CD14-positive monocyte (primary cell): Measurements from ENCODE around the gene PRKD3. TPM values are rescaled to one million over a fixed set of nuclear protein-coding genes. Genes with fewer than 3 reads are reported as not detected.
A peak's percentile ranks its signal among the peaks of the same experiment; 100 is the strongest.

Source experiments
- DNase-seq, 3 donors: peaks; one replicate each; pipeline ENCODE4 v3.0.0-alpha.2; 2011 to 2022
- H2AFZ ChIP-seq: 2 replicates; pipeline ENCODE4 v1.6.0; 2012; ENCODE audit warnings: mild to moderate bottlenecking, low read depth, low read length, inconsistent platforms; ENCODE audit not compliant: insufficient read depth, poor library complexity, severe bottlenecking
- H3K27ac ChIP-seq, 2 donors: 1 replicate in 1 of 2; 2 replicates in 1 of 2; pipeline ENCODE4 v1.5.1; 2012 to 2013; ENCODE audit warnings: low read length in 2 of 2, control low read depth in 1 of 2, inconsistent platforms in 1 of 2, low read depth in 1 of 2, mild to moderate bottlenecking in 1 of 2
- H3K27me3 ChIP-seq, 2 donors: one replicate each; pipeline versions ENCODE4 v1.6.0 to v1.6.1; 2011 to 2013; ENCODE audit warnings: low read length in 2 of 2; ENCODE audit not compliant: control insufficient read depth in 2 of 2, insufficient read depth in 2 of 2
- H3K36me3 ChIP-seq, 2 donors: replicated peaks in 1 of 2; 1 replicate in 1 of 2; 2 replicates in 1 of 2; pipeline versions ENCODE4 v1.5.1 to v1.6.1; 2012 to 2013; ENCODE audit warnings: low read length in 2 of 2, control low read depth in 1 of 2, inconsistent platforms in 1 of 2, mild to moderate bottlenecking in 1 of 2; ENCODE audit not compliant: insufficient read depth in 2 of 2, control insufficient read depth in 1 of 2
- H3K4me1 ChIP-seq, 2 donors: 1 replicate in 1 of 2; 2 replicates in 1 of 2; pipeline versions ENCODE4 v1.5.1 to v1.6.1; 2012 to 2013; ENCODE audit warnings: low read length in 2 of 2, control low read depth in 1 of 2, inconsistent platforms in 1 of 2, mild to moderate bottlenecking in 1 of 2, moderate library complexity in 1 of 2; ENCODE audit not compliant: insufficient read depth in 2 of 2, control insufficient read depth in 1 of 2
- H3K4me2 ChIP-seq: replicated peaks from 2 replicates; pipeline ENCODE3; 2012; ENCODE audit warnings: low read length, moderate library complexity, mild to moderate bottlenecking; ENCODE audit not compliant: poor library complexity, severe bottlenecking; ENCODE audit errors: extremely low read depth
- H3K4me3 ChIP-seq, 3 experiments: fragments of 200-600 bp in 1 of 3; sonication (generic) in 1 of 3; replicated peaks in 1 of 3; 1 replicate in 2 of 3; 2 replicates in 1 of 3; pipeline ENCODE4 v1.5.1; 2011 to 2013; ENCODE audit warnings: low read length in 3 of 3, mild to moderate bottlenecking in 3 of 3, control low read depth in 2 of 3, low read depth in 2 of 3, inconsistent platforms in 1 of 3, moderate library complexity in 1 of 3
- H3K79me2 ChIP-seq: 2 replicates; pipeline ENCODE4 v1.6.0; 2012; ENCODE audit warnings: mild to moderate bottlenecking, control low read depth, inconsistent platforms, low read length, moderate library complexity; ENCODE audit not compliant: insufficient read depth
- H3K9ac ChIP-seq: 2 replicates; pipeline ENCODE4 v1.6.0; 2017; ENCODE audit warnings: low read length, mild to moderate bottlenecking; ENCODE audit not compliant: insufficient read depth, poor library complexity, severe bottlenecking
- H3K9me3 ChIP-seq, 2 donors: replicated peaks in 1 of 2; 1 replicate in 1 of 2; 2 replicates in 1 of 2; pipeline versions ENCODE4 v1.5.1 to v1.6.1; 2012 to 2013; ENCODE audit warnings: low read length in 2 of 2, control low read depth in 1 of 2; ENCODE audit not compliant: control insufficient read depth in 1 of 2, insufficient read depth in 1 of 2
- H4K20me1 ChIP-seq: 2 replicates; pipeline ENCODE4 v1.6.0; 2012; ENCODE audit warnings: mild to moderate bottlenecking, low read length, control low read depth, moderate library complexity; ENCODE audit not compliant: insufficient read depth
- H3K27ac Mint-ChIP-seq, 7 donors: one replicate each; pipeline ENCODE4 v1.8.0; 2020; ENCODE audit warnings: mild to moderate bottlenecking in 7 of 7, mixed read lengths in 7 of 7, moderate library complexity in 6 of 7, inconsistent platforms in 2 of 7
- H3K27me3 Mint-ChIP-seq, 3 donors: one replicate each; pipeline ENCODE4 v1.8.0; 2021 to 2022; ENCODE audit warnings: low read depth in 3 of 3, mild to moderate bottlenecking in 3 of 3, mixed read lengths in 3 of 3, moderate library complexity in 3 of 3, inconsistent platforms in 1 of 3
- H3K36me3 Mint-ChIP-seq, 2 donors: one replicate each; pipeline ENCODE4 v1.8.0; 2020; ENCODE audit warnings: mixed read lengths in 2 of 2, inconsistent platforms in 1 of 2, mild to moderate bottlenecking in 1 of 2
- H3K4me1 Mint-ChIP-seq: one replicate; pipeline ENCODE4 v1.8.0; 2020; ENCODE audit warnings: mild to moderate bottlenecking, mixed read lengths
- H3K4me3 Mint-ChIP-seq, 2 donors: one replicate each; pipeline ENCODE4 v1.8.0; 2020; ENCODE audit warnings: mild to moderate bottlenecking in 2 of 2, mixed read lengths in 2 of 2, moderate library complexity in 1 of 2
- H3K9me3 Mint-ChIP-seq, 7 donors: one replicate each; pipeline ENCODE4 v1.8.0; 2020 to 2022; ENCODE audit warnings: mixed read lengths in 7 of 7, mild to moderate bottlenecking in 6 of 7, moderate library complexity in 6 of 7, inconsistent platforms in 2 of 7
- WGBS: methylation state at CpG from one replicate; pipeline ENCODE4 v1.1.5; 2013; ENCODE audit warnings: missing lambda C conversion rate; ENCODE audit not compliant: insufficient coverage; 5-methylcytosine and 5-hydroxymethylcytosine counted together
- intact Hi-C, 2 donors: fragments of 100-400 bp; cut with micrococcal nuclease; formaldehyde crosslinking; loops; one replicate each; pipeline versions ENCODE4 v1.15.0 to v1.15.1; 2023
- polyA plus RNA-seq, 3 donors: library from polyadenylated mRNA; depleted of rRNA in 1 of 3; unstranded in 2 of 3; stranded (reverse) in 1 of 3; fragments of 300-500 nt in 2 of 3; fragments of >200 nt in 1 of 3; fragmentation: Illumina TruSeq in 2 of 3; gene quantifications; 1 replicate in 2 of 3; 2 replicates in 1 of 3; pipeline ENCODE4 v1.2.3, GENCODE V29; 2012 to 2021
- TF ChIP-seq, protein P1 (sequence below): fragments of 200-600 bp; IDR thresholded peaks from one replicate; pipeline ENCODE4 v1.8.0; 2022; ENCODE audit warnings: antibody characterized with exemption, mild to moderate bottlenecking

PRKD3 gene
- polyA plus RNA-seq, 3 donors = 14.2 to 17.5 (median 16.9) TPM

DNA sequence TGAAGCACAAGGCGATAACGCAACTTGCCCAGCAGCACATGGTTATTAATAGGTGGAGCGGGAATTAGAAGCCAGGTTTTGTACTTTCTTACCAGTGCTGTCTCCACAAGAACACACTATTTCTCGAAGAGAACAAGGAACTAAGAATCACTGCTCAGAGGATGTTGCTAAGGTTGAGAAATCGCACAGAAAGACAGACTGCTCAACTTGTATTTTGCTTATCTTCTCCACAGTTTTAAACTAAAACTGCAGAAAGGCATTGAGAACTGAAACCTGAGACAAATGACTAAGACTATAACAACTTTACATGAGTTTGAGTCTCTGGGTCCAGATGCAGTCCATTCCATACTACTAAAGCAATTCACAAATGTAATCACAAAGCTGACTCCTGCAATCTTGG, 6.2 kb downstream of the PRKD3 start:
- H3K79me2 ChIP-seq = peaks cover 93% of the 10 kb centered on the region
- H3K4me3 Mint-ChIP-seq = peak overlapping the region; percentile 17 to 70
- H3K36me3 Mint-ChIP-seq = peaks cover 12 to 15% of the 10 kb centered on the region in 2 donors
- peak overlapping the region; percentile 40 to 80 (median 71) for H3K27ac Mint-ChIP-seq
- peaks cover 19% of the 10 kb centered on the region for H4K20me1 ChIP-seq
- H3K9me3 ChIP-seq = no peaks in the 10 kb centered on the region
- peak; percentile 34 to 60 (median 35) for DNase-seq
- WGBS = no CpG with 5 or more reads among the region's 5 CpGs
- intact Hi-C loops = no loop called here
- H3K4me1 ChIP-seq = peaks cover 32 to 53% of the 10 kb centered on the region in 2 donors
- peak overlapping the region; percentile 36 for H3K4me2 ChIP-seq
- H3K9ac ChIP-seq = peak overlapping the region; percentile 13
- no peaks in the 10 kb centered on the region for H3K27me3 Mint-ChIP-seq
- H2AFZ ChIP-seq = no peak overlapping the region
- H3K36me3 ChIP-seq = peaks cover 0 to 13% of the 10 kb centered on the region in 2 donors
- H3K4me3 ChIP-seq = peak overlapping the region in 1 of 3 experiments; percentile 23
- peak overlapping the region in 1 of 2 donors; percentile 72 for H3K27ac ChIP-seq
- no peaks in the 10 kb centered on the region for H3K9me3 Mint-ChIP-seq
- TF ChIP-seq, protein P1, sequence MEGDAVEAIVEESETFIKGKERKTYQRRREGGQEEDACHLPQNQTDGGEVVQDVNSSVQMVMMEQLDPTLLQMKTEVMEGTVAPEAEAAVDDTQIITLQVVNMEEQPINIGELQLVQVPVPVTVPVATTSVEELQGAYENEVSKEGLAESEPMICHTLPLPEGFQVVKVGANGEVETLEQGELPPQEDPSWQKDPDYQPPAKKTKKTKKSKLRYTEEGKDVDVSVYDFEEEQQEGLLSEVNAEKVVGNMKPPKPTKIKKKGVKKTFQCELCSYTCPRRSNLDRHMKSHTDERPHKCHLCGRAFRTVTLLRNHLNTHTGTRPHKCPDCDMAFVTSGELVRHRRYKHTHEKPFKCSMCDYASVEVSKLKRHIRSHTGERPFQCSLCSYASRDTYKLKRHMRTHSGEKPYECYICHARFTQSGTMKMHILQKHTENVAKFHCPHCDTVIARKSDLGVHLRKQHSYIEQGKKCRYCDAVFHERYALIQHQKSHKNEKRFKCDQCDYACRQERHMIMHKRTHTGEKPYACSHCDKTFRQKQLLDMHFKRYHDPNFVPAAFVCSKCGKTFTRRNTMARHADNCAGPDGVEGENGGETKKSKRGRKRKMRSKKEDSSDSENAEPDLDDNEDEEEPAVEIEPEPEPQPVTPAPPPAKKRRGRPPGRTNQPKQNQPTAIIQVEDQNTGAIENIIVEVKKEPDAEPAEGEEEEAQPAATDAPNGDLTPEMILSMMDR = no peak
- peaks cover 68% of the 10 kb centered on the region for H3K4me1 Mint-ChIP-seq
- no peaks in the 10 kb centered on the region for H3K27me3 ChIP-seq

DNA sequence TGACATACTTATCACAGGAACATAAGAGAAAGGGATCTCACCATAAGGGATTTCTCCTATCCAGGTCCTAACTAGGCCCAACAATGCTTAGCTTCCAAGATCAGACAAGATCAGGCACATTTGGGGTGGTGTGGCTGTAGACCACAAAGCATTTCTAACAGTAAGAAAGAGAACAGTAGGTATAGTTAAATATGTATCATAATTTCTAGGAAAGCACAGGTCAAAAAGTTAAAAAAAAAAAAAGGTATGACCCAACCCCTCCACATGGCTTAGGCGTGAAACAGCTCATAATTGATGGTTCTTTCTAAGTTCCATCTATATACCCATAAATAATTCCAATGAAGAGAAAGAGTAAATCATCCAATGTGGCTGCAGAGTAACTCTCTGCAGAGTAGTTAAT, 6.9 kb downstream of the PRKD3 start:
- Histone ChIP-seq H3K36me3 (peaks cover 0 to 13% of the 10 kb centered on the region in 2 donors), H3K9ac (no peak overlapping the region), H3K79me2 (peaks cover 93% of the 10 kb centered on the region), H2AFZ (no peak overlapping the region), H3K27me3 (no peaks in the 10 kb centered on the region), H4K20me1 (peaks cover 25% of the 10 kb centered on the region), H3K4me2 (peak overlapping the region; percentile 36), H3K4me1 (peaks cover 28 to 46% of the 10 kb centered on the region in 2 donors), H3K4me3 (peak overlapping the region in 1 of 3 experiments; percentile 23), H3K9me3 (no peaks in the 10 kb centered on the region), H3K27ac (peak overlapping the region in 1 of 2 donors; percentile 72)
- Mint-ChIP-seq H3K27me3 (no peaks in the 10 kb centered on the region), H3K9me3 (no peaks in the 10 kb centered on the region), H3K36me3 (peaks cover 13 to 15% of the 10 kb centered on the region in 2 donors), H3K27ac (peak overlapping the region in 5 of 7 donors; percentile 13 to 74 (median 65)), H3K4me1 (peaks cover 66% of the 10 kb centered on the region), H3K4me3 (peak overlapping the region in 1 of 2 donors; percentile 70)
- TF ChIP-seq, protein P1 = no peak
- no CpG with 5 or more reads among the region's 1 CpG for WGBS
- no peak for DNase-seq
- intact Hi-C loops = no loop called here
